Adrenal gland (tissue), 12 donors: Measurements from ENCODE around the gene PARVB. TPM values are rescaled to one million over a fixed set of nuclear protein-coding genes. Genes with fewer than 3 reads are reported as not detected.

Experiments
- DNase-seq, 7 donors: peaks; one replicate each; pipeline ENCODE4 v3.0.0-alpha.2; 2019 to 2020
- H3K27ac ChIP-seq, 5 donors: fragments of 200-600 bp; sonication (generic) in 4 of 5; 1 replicate in 3 of 5; 2 replicates in 2 of 5; pipeline versions ENCODE4 v1.5.1 to v1.8.0; 2016 to 2020; ENCODE audit warnings: mild to moderate bottlenecking in 1 of 5
- H3K27me3 ChIP-seq: fragments of 200-600 bp; 2 replicates; pipeline ENCODE4 v1.8.0; 2021
- H3K36me3 ChIP-seq, 2 donors: fragments of 200-600 bp; replicated peaks in 1 of 2; 1 replicate in 1 of 2; 2 replicates in 1 of 2; pipeline versions ENCODE4 v1.5.1 to v1.8.0; 2018 to 2022
- H3K4me1 ChIP-seq, 2 donors: fragments of 200-600 bp; replicated peaks in 1 of 2; 1 replicate in 1 of 2; 2 replicates in 1 of 2; pipeline versions ENCODE4 v1.5.1 to v1.8.0; 2018 to 2021
- H3K4me3 ChIP-seq, 4 donors: fragments of 200-600 bp; sonication (generic) in 3 of 4; one replicate each; pipeline ENCODE4 v1.5.1; 2016 to 2018
- H3K9me3 ChIP-seq, 3 donors: fragments of 200-600 bp; sonication (generic) in 1 of 3; replicated peaks in 1 of 3; 1 replicate in 2 of 3; 2 replicates in 1 of 3; pipeline versions ENCODE4 v1.5.1 to v1.8.0; 2016 to 2021
- CTCF ChIP-seq, 6 experiments: fragments of 450-650 bp in 4 of 6; fragments of 200-600 bp in 2 of 6; sonication (generic) in 1 of 6; IDR thresholded peaks; 1 replicate in 5 of 6; 2 replicates in 1 of 6; pipeline versions ENCODE4 v1.5.1 to v1.8.0; 2016 to 2021; ENCODE audit warnings: antibody characterized with exemption in 6 of 6, mild to moderate bottlenecking in 2 of 6, moderate library complexity in 1 of 6
- POLR2A ChIP-seq, 2 donors: fragments of 450-650 bp; IDR thresholded peaks; one replicate each; pipeline ENCODE4 v1.6.1; 2017; ENCODE audit warnings: antibody characterized with exemption in 2 of 2, mild to moderate bottlenecking in 2 of 2, moderate library complexity in 1 of 2
- WGBS, 4 donors: extraction: QIAGEN DNeasy Blood & Tissue Kit in 2 of 4; methylation state at CpG; one replicate each; pipeline versions ENCODE4 v1.1.5 to v1.1.7; 2013 to 2017; 5-methylcytosine and 5-hydroxymethylcytosine counted together
- intact Hi-C, 2 donors: fragments of 100-400 bp; cut with DNase I; formaldehyde crosslinking; loops; one replicate each; pipeline versions ENCODE4 v1.14.1 to v1.15.0; 2022 to 2023
- polyA plus RNA-seq, 3 donors: library from polyadenylated mRNA; stranded (reverse); fragments of 200-250 nt in 2 of 3; fragments of 350-450 nt in 1 of 3; fragmentation: Illumina TruSeq in 1 of 3; extraction: RNeasy Lipid Tissue Mini Kit (QIAGEN cat#74804) in 1 of 3; gene quantifications; one replicate each; pipeline ENCODE4 v1.2.3, GENCODE V29; 2013 to 2014
- total RNA-seq, 9 donors: library from RNA; depleted of rRNA in 4 of 9; stranded (reverse); fragments of >200 nt in 4 of 9; fragments of 120-200 nt in 1 of 9; fragmentation: NEBNext Ultra II Directional in 1 of 9; extraction: Animal tissue kit (Norgen Biotek cat#: 25700) in 1 of 9; gene quantifications; one replicate each; pipeline versions ENCODE4 v1.1.0 to v1.2.4, GENCODE V29; 2013 to 2023
- donor health status: healthy with polysubstance abuse.
- donor health status: Bipolar disorder and iron deficiency.
- donor health status: DM: yes; HTN: yes; CAD: no.
- donor health status: DM: no; HTN: no; CAD: no.
- donor health status: DM: no; HTN: no; CAD: no.
- donor health status: DM: yes; HTN: yes; CAD: no.

The PARVB gene
- total and polyA plus RNA-seq, 12 donors: 16.9 to 77.6 (median 45.9) TPM

- Histone ChIP-seq H3K9me3 (no peaks in the 10 kb centered on the region), H3K36me3 (no peaks in the 10 kb centered on the region), H3K27ac (no peak overlapping the region), H3K4me1 (no peaks in the 10 kb centered on the region), H3K27me3 (no peaks in the 10 kb centered on the region), H3K4me3 (no peak overlapping the region)
- no peak for DNase-seq
- 63 to 67% (median 66%) methylated on average over 8 to 11 of the region's 11 CpGs for whole genome bisulfite sequencing, 4 donors
- no peak for TF ChIP-seq CTCF (IDR thresholded peaks at IDR 0.05)
- TF ChIP-seq POLR2A (IDR thresholded peaks at IDR 0.05): no peak
- intact Hi-C loops: no loop called here
Measured at GRCh38 chr22:44192816-44193534, 168.9 kb downstream of the PARVB start.

GRCh38 chr22:44193535-44193891 lies 169.4 kb downstream of the PARVB start:
- Histone ChIP-seq H3K4me3 (no peak overlapping the region), H3K4me1 (no peaks in the 10 kb centered on the region), H3K27me3 (no peaks in the 10 kb centered on the region), H3K9me3 (no peaks in the 10 kb centered on the region), H3K36me3 (no peaks in the 10 kb centered on the region), H3K27ac (no peak overlapping the region)
- 50 to 67% (median 60%) methylated on average over 4 of the region's 4 CpGs for WGBS, 4 donors
- no peak for TF ChIP-seq CTCF (IDR thresholded peaks at IDR 0.05)
- no peak for TF ChIP-seq POLR2A (IDR thresholded peaks at IDR 0.05)
- DNase-seq: no peak
- intact Hi-C loops: no loop called here

- H3K4me1 ChIP-seq: no peaks in the 10 kb centered on the region
- H3K27me3 ChIP-seq: no peaks in the 10 kb centered on the region
Measured at GRCh38 chr22:44194569-44194968, 170.5 kb downstream of the PARVB start.

More at GRCh38 chr22:44194569-44194968, 170.5 kb downstream of the PARVB start:
- WGBS, 4 donors: 71 to 97% (median 91%) methylated on average over 2 of the region's 2 CpGs
- no peak for DNase-seq
- Histone ChIP-seq H3K27ac (no peak overlapping the region), H3K36me3 (no peaks in the 10 kb centered on the region), H3K9me3 (no peaks in the 10 kb centered on the region), H3K4me3 (no peak overlapping the region)
- TF ChIP-seq CTCF (IDR thresholded peaks at IDR 0.05) (no peak), POLR2A (IDR thresholded peaks at IDR 0.05) (no peak)
- intact Hi-C loops: no loop called here
